ENCODE data around the gene CRMP1.

Gene CRMP1

DNA sequence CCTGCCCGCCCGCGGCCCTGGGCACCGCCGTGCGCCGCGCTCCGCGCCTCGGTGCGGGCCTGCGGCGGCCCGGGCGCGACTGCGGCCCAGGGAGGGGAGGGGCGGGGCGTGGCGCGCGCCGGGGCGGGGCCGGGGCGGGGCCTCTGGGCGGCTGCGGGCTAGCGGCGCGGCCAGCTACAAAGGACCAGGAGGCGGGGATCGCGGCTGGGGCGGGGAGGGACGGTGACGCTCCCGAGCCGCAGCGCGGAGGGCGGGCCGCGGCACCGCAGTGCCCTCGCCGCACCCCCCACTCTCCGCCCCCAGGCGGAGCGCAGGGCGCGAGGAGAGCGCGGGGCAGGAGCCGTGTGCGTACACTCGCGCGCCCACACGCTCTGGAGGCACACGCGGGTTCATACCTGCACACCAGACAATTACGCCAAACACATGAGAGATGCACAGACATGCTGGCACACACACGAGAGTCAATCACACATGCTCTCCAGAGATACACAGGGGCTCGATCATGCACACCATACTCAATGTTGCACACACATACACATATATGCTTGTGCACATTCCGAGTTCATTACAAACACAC is at the start of gene CRMP1:
Gene CRMP1, minus strand, starts transcription at position 83 of the 577 bp plus-strand sequence. CDS start 117 bp downstream, outside the sequence.
- no peak for FAIRE-seq

DNA sequence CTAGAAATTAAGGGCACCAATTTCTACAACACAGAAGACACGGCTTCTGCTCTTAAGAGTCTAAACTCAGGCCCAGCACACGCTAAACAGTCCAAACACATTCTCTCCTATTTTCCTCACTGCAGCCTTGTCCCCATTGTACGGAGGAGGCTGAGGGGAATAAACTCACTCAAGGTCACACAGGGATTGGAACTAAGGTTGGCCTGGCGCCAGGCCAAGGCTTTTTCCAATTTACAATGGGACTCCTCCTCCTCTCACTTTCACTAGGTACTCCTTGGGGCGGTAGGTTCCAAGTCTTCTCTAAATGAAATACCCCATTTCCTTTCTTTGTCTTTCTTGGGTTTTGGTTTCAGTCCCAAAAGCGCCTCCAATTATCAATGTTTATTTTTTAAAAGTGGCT is 48.7 kb upstream of the CRMP1 start:
- FAIRE-seq = no peak

DNA sequence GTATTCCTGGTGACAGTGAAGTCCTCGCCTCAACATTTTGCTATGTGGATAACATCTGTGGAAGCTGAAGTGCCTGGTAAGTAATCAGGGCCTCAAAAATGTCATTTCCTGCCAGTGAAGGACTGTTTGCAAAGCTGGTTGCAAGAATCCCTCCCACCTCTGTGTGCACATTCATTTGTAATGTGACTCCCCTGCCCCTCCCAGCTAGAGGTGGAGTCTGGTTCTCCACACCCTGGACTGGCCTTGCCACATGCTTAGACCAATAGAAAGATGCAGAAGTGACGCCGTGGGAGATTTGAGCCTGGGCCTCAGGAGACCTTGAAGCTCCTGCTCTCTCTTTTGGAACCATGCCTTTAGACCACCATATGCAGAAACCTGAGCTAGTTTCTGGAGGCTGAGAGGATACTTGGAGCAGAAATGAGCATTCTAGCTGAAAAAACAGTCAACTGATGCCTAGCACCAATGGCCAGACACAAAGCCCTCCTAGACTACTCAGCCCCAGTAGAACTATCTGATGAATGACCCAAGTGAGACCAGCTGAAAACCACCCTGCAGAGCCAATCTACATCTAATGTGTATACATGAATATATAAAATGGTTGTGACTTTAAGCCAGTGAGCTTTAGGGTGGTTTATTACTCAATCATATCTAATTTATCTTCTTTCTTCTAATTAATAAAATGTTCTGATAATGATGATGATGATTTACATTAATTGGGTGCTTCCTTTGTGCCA is 47.8 kb upstream of the CRMP1 start:
- no peak for FAIRE-seq

GRCh38 chr4:5933996-5934831 is 41.3 kb upstream of the CRMP1 start:
- no peak for FAIRE-seq

- FAIRE-seq = no peak
Observed at GRCh38 chr4:5933116-5933515, 40.2 kb upstream of the CRMP1 start.

GRCh38 chr4:5932035-5932568 is 39.2 kb upstream of the CRMP1 start:
- FAIRE-seq = no peak

GRCh38 chr4:5931526-5931925 is 38.6 kb upstream of the CRMP1 start:
- FAIRE-seq = no peak

DNA sequence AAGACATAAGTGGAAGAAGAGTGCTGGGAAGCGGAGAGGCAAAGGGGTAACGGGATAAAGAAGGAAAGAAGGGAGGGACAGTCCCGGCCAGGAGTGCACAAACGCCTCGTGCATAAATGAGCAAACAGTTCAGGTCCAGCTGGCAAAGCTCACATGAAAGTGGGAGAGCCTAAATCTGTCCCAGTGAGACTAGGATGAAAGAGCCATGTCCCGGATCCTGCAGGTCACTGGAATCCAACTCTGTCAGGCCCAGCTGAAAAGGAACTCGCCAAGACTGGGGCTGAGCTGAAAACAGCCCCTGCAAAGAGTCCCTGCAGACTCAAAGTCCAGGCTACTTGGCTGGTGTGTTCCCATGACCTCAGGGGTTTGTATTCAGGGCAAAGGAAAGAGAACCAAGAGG is 38.0 kb upstream of the CRMP1 start:
- no peak for FAIRE-seq

- no peak for FAIRE-seq
Observed at GRCh38 chr4:5930456-5930855, 37.6 kb upstream of the CRMP1 start.

- FAIRE-seq = no peak
Observed at GRCh38 chr4:5928844-5929420, 36.0 kb upstream of the CRMP1 start.

DNA sequence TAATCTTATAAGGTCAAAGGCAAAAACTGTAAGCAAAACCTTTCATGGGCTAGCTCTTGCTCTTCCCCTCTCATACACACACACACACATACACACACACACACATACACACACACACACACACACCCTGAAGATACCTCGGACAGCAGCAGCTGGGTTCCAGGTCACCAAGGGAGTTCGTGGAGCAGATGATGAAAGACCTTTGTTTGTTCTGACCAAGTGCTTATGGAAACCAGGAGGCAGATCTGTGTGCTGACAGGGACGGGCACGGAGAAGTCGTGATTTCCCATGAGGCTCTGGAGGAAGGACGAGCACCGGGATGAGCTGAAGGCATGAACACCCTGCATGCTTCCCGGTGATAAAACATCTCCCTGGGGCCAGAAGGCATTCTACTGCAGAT is 35.4 kb upstream of the CRMP1 start:
- FAIRE-seq = no peak

DNA sequence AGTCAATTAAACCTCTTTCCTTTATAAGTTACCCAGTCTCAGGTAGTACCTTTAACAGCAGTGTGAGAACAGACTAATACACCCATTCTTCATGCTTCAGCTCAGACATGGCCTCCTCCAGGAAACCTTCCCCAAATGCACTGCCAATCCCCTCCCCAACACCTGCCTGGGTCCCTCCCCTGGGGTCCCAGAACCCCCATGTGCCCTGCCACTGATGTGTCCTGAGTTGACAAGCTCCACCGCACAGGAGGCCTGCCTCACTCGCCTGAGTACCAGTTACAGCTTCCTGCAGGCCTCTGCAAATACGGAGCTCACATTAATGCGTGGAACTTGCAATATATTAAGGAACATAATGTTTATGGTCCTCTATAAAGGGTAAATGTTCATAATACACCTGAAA is 34.9 kb upstream of the CRMP1 start:
- no peak for FAIRE-seq

DNA sequence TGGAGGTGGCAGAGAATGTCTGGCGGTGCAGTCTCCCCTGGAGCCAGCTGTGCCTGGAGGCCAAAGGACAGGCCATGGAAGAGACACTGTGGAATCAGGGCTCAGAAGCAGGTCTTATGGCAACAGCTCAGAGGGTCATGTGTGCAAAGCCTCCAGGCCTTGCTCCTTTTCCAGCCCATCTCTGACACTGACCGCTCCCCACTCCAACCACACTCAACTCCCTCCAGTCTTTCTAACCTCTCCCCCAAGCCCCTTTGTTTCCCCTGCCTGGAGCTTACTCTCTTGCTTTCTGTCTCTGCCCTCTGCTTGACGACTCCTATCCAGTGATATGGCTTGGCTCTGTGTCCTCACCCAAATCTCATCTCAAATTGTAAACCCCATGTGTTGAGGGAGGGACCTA is 34.2 kb upstream of the CRMP1 start:
- no peak for FAIRE-seq

GRCh38 chr4:5926598-5926997 is 33.7 kb upstream of the CRMP1 start:
- no peak for FAIRE-seq

DNA sequence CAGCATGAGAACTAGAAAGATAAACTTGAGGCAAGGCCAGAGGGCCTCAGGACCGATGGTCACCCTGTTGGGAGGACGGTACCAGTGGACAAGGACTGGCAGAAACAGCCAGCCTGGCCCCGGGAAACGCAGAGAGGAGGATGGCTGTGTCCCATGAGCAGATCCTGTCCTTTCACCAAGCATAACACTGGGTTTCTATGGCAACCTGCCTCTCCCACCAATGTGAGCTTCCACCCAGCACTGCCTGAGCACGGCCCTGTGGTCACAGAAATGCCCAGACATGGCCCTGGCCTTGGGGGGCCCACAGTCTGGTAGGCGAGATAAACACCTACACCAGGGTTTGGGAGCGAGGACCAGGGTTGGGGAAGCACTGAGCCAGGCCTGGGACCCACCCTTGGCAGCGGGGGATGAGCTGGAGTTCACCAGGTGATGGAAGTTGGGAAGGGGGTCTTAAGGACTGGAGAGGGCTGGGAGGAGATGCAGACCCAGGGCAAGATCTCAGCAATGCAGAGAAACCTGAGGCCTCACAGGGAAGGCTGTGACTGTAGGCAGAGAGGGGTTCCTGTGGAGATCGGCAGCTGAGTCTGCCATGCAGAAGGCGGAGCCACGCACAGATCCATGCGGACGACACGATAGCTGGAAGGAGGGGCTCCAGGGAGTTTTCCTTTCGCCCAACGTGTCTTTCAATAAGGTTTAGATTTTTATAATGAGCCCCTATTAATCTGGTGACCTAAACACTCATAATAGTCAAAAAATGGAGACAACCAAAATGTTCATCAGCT is 32.7 kb upstream of the CRMP1 start:
- no peak for FAIRE-seq

DNA sequence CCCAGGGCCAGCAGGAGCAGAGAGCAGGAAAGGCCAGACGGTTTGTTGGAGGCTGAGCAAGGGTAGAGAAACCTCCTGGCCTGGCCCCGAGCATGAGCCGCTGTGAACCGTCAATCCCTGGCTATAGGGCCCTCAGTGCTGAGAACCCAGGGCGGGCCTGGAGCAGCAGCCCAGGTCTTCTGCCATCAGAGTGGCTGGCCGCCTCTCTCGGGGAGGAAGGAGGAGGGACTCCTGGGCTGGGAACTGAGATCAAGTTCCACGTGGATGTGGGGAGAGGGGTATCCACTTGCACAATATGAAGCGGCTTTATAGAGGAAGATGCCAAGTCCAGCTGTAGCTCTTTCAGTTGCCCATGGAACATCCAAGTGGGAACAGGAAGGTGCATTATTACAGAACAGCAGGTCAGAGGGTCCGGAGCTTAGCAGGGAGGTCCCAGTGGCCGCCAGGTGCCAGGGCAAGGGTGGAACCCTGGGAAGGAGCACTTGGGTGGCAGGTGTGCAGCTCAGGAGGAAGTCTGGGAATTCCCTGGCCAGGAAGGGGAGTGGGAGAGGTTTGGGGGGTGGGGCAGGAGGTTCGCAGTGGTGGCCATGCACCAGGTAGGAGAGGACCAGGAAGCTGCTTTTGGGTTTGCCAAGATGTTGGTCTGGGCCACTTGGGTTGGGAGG is 31.7 kb upstream of the CRMP1 start:
- FAIRE-seq = no peak

DNA sequence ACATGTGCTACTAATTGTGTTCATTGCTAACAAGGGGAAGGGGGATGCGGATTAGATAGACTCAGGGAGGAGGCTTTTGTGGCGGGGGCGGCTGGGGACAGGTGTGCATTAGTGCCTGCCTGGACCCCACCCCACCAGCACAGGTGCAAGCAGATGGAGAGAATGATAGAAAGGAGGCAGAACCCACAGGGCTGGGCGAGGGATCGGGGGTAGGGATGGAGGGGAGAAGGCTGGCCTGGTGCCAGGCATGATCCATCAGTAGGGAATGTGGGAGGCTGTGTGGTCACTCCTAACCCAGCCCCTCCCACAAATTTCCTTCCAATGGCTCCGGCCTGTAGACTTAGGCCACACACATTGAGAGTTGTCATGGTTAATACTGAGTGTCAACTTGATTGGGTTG is 30.5 kb upstream of the CRMP1 start:
- no peak for FAIRE-seq

GRCh38 chr4:5922556-5922955 is 29.7 kb upstream of the CRMP1 start:
- FAIRE-seq = no peak

- FAIRE-seq = no peak
Observed at GRCh38 chr4:5921981-5922380, 29.1 kb upstream of the CRMP1 start.

GRCh38 chr4:5921101-5921980 is 28.5 kb upstream of the CRMP1 start:
- no peak for FAIRE-seq

GRCh38 chr4:5919571-5919970 is 26.7 kb upstream of the CRMP1 start:
- FAIRE-seq = no peak

Data from islet of Langerhans (tissue), 1 donor.